Measurements from ENCODE around the gene SPACA9.

SPACA9 gene

DNA sequence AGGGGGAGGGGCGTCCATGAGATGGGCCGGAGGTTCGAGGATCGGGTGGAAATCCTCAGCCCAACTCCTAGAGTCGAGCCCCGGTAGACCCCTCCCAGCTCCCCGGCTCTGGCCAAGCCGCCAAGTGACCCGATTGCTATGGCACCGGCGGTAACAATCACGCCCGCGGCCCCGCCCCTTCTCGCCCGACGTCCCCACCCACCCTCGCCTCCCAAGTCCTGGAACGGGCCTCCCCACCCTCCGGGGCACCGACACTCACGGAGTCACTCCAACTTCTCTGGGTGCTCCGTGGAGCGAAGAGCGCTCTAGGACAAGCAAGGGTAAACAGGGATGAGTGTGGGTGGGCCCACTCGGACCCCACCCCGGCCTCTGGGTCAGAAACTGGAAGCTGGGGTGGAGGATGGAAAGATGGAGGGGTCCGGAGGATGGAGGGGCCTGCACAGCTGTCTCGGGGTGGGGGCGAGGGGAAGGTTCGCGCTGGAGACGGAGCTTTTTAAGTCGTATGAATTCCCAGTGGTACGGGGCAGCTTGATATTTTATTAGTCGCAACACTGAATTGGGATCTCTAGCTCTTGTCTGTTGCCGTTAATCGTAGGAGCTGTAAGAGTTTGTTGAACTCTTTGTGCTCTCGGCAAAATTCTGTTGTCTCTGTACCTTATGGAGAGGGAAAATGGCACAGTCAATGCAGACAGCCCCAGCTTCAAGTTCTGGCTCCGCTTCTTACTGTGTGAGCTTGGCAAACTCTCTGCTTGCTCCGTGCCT, at the start of gene SPACA9:
SPACA9 (plus strand) TSS at position 204 of the 762 bp plus-strand sequence. CDS start 5,050 bp downstream, outside the sequence.
- peak; percentile 62 to 85 for DNase-seq
- intact Hi-C loops (cut with DNase I; ENCODE audit: low total_unique reads): loop anchor here (10.0 kb wide), 2 partner anchors 66 to 204 kb away; partner anchors contain the start of genes GTF3C4 and TSC1
- Histone ChIP-seq H3K4me1 (peaks cover 0 to 14% (median 9%) of the 10 kb centered on the region in 4 donors), H3K27me3 (no peaks in the 10 kb centered on the region), H3K36me3 (peaks cover 0 to 3% (median under 1%) of the 10 kb centered on the region in 3 donors), H3K27ac (peak within 1 kb of the TSS; percentile 70 to 80), H3K9me3 (no peaks in the 10 kb centered on the region), H3K4me3 (peak within 1 kb of the TSS; percentile 63 to 75)
- TF ChIP-seq, protein P1, sequence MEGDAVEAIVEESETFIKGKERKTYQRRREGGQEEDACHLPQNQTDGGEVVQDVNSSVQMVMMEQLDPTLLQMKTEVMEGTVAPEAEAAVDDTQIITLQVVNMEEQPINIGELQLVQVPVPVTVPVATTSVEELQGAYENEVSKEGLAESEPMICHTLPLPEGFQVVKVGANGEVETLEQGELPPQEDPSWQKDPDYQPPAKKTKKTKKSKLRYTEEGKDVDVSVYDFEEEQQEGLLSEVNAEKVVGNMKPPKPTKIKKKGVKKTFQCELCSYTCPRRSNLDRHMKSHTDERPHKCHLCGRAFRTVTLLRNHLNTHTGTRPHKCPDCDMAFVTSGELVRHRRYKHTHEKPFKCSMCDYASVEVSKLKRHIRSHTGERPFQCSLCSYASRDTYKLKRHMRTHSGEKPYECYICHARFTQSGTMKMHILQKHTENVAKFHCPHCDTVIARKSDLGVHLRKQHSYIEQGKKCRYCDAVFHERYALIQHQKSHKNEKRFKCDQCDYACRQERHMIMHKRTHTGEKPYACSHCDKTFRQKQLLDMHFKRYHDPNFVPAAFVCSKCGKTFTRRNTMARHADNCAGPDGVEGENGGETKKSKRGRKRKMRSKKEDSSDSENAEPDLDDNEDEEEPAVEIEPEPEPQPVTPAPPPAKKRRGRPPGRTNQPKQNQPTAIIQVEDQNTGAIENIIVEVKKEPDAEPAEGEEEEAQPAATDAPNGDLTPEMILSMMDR (IDR thresholded peaks at IDR 0.05): no peak

DNA sequence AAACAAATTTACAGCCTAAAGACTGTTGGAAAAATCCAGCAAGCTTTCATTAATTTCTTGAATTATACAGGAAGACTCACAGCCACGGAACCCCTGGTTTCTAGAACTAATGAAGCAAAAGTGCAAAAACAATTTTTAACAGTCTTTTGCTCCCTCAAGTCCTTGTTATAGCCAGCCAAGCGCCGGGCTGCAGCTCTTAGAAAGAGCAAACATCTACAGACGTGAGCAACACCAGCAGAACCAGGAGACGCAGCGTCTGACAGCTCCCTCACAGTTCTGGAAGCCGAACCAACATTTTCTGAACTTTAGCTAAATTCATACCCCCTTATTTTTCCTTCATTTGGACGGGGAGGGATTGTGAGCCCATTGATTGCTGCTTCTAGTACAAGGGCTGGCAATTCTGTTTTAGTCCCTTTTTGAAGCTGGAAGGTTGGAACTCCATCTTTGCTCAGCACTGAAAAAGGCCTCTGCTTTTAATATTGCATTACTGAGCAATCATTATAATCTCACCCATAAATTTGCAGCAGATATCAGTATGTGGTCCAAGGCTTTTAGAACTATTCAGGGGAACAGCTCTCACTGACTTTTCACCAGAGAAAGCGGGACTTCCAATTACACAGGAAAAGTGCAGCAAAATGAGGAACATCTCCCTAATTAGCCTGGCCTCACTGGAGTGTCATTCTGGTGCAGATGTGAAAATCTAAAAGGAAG, 46.4 kb upstream of the SPACA9 start:
- DNase-seq: peak in 1 of 2 donors; percentile 28
- Histone ChIP-seq H3K27ac (no peak overlapping the region), H3K9me3 (no peaks in the 10 kb centered on the region), H3K4me3 (no peak overlapping the region), H3K27me3 (peaks cover 0 to 14% of the 10 kb centered on the region in 2 donors), H3K36me3 (no peaks in the 10 kb centered on the region), H3K4me1 (no peaks in the 10 kb centered on the region)
- intact Hi-C loops (cut with DNase I; ENCODE audit: low total_unique reads): no loop called here
- TF ChIP-seq, protein P1 (IDR thresholded peaks at IDR 0.05): no peak

DNA sequence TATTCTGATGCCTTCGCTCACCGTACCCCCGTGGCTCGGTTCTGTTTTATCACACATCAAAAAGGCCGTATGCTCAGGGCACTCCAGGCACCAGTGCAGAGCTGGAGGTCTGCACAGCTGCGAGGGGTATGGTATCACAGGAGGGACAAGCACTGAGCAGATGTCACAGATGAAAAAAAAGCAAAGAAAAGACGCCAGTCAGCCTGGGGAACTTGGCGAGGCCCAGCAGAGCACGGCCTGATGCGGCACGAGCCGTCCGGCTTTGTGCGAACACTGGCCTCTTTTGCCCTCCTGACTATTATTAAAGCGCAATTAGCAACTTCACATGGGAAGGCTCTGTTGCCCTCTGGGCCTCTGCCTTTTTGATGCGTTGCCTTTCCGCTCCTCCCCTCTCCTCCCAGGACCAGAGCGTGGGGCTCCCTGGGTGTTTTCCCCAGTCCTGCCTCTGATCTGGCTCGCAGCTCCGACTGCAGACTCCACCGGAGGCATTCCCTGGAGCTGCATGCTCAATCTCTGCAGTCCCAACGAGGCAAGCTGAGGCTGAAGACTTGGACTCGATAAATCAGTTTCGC, 45.1 kb upstream of the SPACA9 start:
- Histone ChIP-seq H3K9me3 (no peaks in the 10 kb centered on the region), H3K4me3 (no peak overlapping the region), H3K27ac (no peak overlapping the region), H3K4me1 (no peaks in the 10 kb centered on the region), H3K36me3 (no peaks in the 10 kb centered on the region), H3K27me3 (peaks cover 0 to 9% of the 10 kb centered on the region in 2 donors)
- TF ChIP-seq, protein P1 (IDR thresholded peaks at IDR 0.05): no peak
- intact Hi-C loops (cut with DNase I; ENCODE audit: low total_unique reads): no loop called here
- DNase-seq: peak in 1 of 2 donors; percentile 41

DNA sequence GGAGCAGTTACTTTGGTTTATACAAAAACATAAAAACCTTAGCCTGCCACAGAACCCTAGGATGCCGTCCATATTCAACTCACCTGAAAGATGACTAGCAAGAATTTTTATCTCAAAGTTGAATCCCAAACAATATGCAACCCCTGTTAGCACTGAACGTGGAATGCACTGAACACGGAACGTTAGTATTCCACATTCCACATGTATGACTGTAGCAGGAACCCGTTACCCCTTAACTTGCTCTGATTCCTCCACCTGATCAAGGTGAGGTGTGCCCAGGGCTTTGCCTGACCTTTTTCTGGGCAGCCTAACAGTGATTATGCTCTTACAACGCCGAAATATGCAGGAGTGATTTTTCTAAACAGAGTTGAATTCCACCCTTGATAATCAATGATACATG, 44.4 kb upstream of the SPACA9 start:
- TF ChIP-seq, protein P1 (IDR thresholded peaks at IDR 0.05): no peak
- no peaks in the 10 kb centered on the region for H3K9me3 ChIP-seq
- peaks cover 0 to 9% of the 10 kb centered on the region in 2 donors for H3K27me3 ChIP-seq
- intact Hi-C loops (cut with DNase I; ENCODE audit: low total_unique reads): no loop called here
- H3K36me3 ChIP-seq: no peaks in the 10 kb centered on the region
- H3K27ac ChIP-seq: no peak overlapping the region
- no peak overlapping the region for H3K4me3 ChIP-seq
- DNase-seq: no peak
- no peaks in the 10 kb centered on the region for H3K4me1 ChIP-seq

DNA sequence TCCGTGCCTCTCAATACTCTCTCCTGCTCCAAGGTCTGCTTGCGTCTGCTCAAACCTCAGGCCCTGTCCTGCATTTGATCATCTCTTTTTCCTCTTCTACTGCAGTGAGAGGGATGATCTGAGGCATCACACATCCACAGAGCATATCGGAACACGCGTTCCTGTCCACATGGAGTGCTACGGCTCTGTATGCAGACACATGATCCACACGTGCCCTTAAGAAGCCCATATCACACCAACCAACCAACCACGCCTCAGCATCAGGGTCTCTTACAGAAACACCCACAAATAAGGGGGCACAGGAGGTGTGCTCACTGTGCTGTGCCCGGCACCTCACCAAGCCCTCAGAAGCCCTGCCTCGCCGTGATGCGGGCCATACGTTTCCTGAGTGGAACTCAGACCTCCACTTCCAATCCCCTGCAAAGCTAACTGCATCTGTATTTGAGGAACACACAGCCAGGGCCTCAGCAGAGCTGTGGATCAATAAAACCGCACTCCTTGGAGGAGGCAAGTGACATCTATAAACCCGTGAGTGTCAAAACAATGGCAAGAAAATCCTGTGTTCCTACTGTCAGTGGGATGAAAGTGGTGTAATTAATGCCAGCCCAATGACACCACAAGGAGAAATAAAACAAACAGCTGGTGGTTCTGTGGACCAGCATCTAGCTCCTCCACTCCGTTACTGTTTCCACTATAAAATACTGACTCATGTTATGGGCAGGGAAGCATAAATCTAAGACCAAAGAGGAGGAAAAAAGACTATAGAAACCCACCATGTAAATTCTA, 41.0 kb upstream of the SPACA9 start:
- H3K4me3 ChIP-seq: no peak overlapping the region
- TF ChIP-seq, protein P1 (IDR thresholded peaks at IDR 0.05): no peak
- H3K27ac ChIP-seq: no peak overlapping the region
- no peaks in the 10 kb centered on the region for H3K9me3 ChIP-seq
- intact Hi-C loops (cut with DNase I; ENCODE audit: low total_unique reads): no loop called here
- peak in 1 of 2 donors; percentile 10 for DNase-seq
- no peaks in the 10 kb centered on the region for H3K36me3 ChIP-seq
- H3K4me1 ChIP-seq: no peaks in the 10 kb centered on the region
- H3K27me3 ChIP-seq: peaks cover 0 to 9% of the 10 kb centered on the region in 2 donors

Measured in tibial artery (tissue), 4 donors.